HG03103 (cell line): Measurements from ENCODE around the gene TRIM49D1.
"Not testable (repeated sequence)": the region's sequence is repeated elsewhere in the genome, so short reads cannot be mapped to it uniquely, and the experiment has no call there.

ENCODE experiments used
- ATAC-seq: cut with Tn5 transposase; IDR thresholded peaks from one replicate; pipeline ENCODE4 v1.9.1; 2021; ENCODE audit warnings: low read depth; ENCODE audit not compliant: unreplicated experiment

TRIM49D1 gene

GRCh38 chr11:89922195-89922660 is at the start of gene TRIM49D1:
TSS of gene TRIM49D1 (minus strand) at chr11:89922245. CDS start at chr11:89917710, 4,535 bp downstream.
- no peak for ATAC-seq

- not testable (repeated sequence) for ATAC-seq
Measured at GRCh38 chr11:89965737-89966136, 43.7 kb upstream of the TRIM49D1 start, which contains the start of gene TRIM64. TSS of gene TRIM64 (plus strand) at chr11:89966037. CDS start at chr11:89968504, 2,467 bp downstream.

GRCh38 chr11:89960833-89961232 is 38.8 kb upstream of the TRIM49D1 start:
- not testable (repeated sequence) for ATAC-seq

- not testable (repeated sequence) for ATAC-seq
Measured at GRCh38 chr11:89923764-89924163, 1.7 kb upstream of the TRIM49D1 start, which contains the start of gene TRIM49D2. TSS of gene TRIM49D2 (plus strand) at chr11:89924064. CDS start at chr11:89926762, 2,698 bp downstream.

GRCh38 chr11:89900809-89901208 is 21.2 kb downstream of the TRIM49D1 start:
- not testable (repeated sequence) for ATAC-seq

GRCh38 chr11:89893245-89893644 is 28.8 kb downstream of the TRIM49D1 start:
- not testable (repeated sequence) for ATAC-seq

- ATAC-seq = not testable (repeated sequence)
Measured at GRCh38 chr11:89877511-89877910, 44.5 kb downstream of the TRIM49D1 start.

GRCh38 chr11:89872588-89872987 is 49.5 kb downstream of the TRIM49D1 start:
- ATAC-seq = not testable (repeated sequence)

GRCh38 chr11:89865223-89865622 is 56.8 kb downstream of the TRIM49D1 start:
- not testable (repeated sequence) for ATAC-seq

GRCh38 chr11:89863906-89864704 is 57.9 kb downstream of the TRIM49D1 start:
- ATAC-seq = not testable (repeated sequence)
